ENCODE data around the gene TBPL1. TPM values are rescaled to one million over a fixed set of nuclear protein-coding genes. Genes with fewer than 3 reads are reported as not detected.

TBPL1 gene
- total and polyA plus RNA-seq, 9 of the 15 experiments (the other 6 are each of a cell fraction or from before 2014, with no cell fraction given): 78.1 to 152 (median 107) TPM

GRCh38 chr6:134029495-134030455 lies 76.8 kb downstream of the TBPL1 start (continued):
- TF ChIP-seq RCOR1 (IDR thresholded peaks at IDR 0.05; ENCODE audit: borderline replicate concordance in 1 of 2, low read depth in 2 of 2, low read length in 2 of 2): peak in 1 of 2 experiments; percentile 64; a peak in 1 of 4 replicates
- no peak for TF ChIP-seq BMI1 (IDR thresholded peaks at IDR 0.05; ENCODE audit: low read length)
- TF ChIP-seq NR2C2 (CRISPR knock-in tag; IDR thresholded peaks at IDR 0.05): no peak
- TF ChIP-seq NR2C2 (tag; IDR thresholded peaks at IDR 0.05): peak; percentile 6; the same call in 1 of the 2 replicates
- peak; percentile 32; the same call in 1 of the 2 replicates for TF ChIP-seq CXXC5 (CRISPR knock-in tag; IDR thresholded peaks at IDR 0.05)
- peak; percentile 63; the same call in 1 of the 2 replicates for TF ChIP-seq MTA3 (IDR thresholded peaks at IDR 0.05; ENCODE audit: borderline replicate concordance)
- no peak for TF ChIP-seq SMAD1 (IDR thresholded peaks at IDR 0.05; ENCODE audit: low read depth, low read length, partially characterized antibody)
- TF ChIP-seq GATA2 (CRISPR knock-in tag; IDR thresholded peaks at IDR 0.05): peak; percentile 46; the same call in 1 of the 2 replicates
- TF ChIP-seq, protein P1, sequence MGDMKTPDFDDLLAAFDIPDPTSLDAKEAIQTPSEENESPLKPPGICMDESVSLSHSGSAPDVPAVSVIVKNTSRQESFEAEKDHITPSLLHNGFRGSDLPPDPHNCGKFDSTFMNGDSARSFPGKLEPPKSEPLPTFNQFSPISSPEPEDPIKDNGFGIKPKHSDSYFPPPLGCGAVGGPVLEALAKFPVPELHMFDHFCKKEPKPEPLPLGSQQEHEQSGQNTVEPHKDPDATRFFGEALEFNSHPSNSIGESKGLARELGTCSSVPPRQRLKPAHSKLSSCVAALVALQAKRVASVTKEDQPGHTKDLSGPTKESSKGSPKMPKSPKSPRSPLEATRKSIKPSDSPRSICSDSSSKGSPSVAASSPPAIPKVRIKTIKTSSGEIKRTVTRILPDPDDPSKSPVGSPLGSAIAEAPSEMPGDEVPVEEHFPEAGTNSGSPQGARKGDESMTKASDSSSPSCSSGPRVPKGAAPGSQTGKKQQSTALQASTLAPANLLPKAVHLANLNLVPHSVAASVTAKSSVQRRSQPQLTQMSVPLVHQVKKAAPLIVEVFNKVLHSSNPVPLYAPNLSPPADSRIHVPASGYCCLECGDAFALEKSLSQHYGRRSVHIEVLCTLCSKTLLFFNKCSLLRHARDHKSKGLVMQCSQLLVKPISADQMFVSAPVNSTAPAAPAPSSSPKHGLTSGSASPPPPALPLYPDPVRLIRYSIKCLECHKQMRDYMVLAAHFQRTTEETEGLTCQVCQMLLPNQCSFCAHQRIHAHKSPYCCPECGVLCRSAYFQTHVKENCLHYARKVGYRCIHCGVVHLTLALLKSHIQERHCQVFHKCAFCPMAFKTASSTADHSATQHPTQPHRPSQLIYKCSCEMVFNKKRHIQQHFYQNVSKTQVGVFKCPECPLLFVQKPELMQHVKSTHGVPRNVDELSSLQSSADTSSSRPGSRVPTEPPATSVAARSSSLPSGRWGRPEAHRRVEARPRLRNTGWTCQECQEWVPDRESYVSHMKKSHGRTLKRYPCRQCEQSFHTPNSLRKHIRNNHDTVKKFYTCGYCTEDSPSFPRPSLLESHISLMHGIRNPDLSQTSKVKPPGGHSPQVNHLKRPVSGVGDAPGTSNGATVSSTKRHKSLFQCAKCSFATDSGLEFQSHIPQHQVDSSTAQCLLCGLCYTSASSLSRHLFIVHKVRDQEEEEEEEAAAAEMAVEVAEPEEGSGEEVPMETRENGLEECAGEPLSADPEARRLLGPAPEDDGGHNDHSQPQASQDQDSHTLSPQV (IDR thresholded peaks at IDR 0.05): peak; percentile 73
- no peak for TF ChIP-seq PCBP1 (IDR thresholded peaks at IDR 0.05; ENCODE audit: low read depth, low read length, poor library complexity, severe bottlenecking)
- no peak for TF ChIP-seq SRSF3 (IDR thresholded peaks at IDR 0.05; ENCODE audit: insufficient read depth, low read length)
- TF ChIP-seq FOXA1 (IDR thresholded peaks at IDR 0.05; ENCODE audit: borderline replicate concordance): no peak
- peak in 1 of 2 experiments; percentile 92; a peak in 2 of 4 replicates for TF ChIP-seq FOXA3 (CRISPR knock-in tag; conservative IDR thresholded peaks at IDR 0.05 in 1 of 2, IDR thresholded peaks at IDR 0.05 in 1 of 2)
- TF ChIP-seq ARID1B (IDR thresholded peaks at IDR 0.05): peak; percentile 77
- TF ChIP-seq TEAD1 (CRISPR knock-in tag; IDR thresholded peaks at IDR 0.05): 0 out of 4 replicates have a peak, but pooled peaks of 1 of the 2 experiments have one; percentile 31
- no peak for TF ChIP-seq NFATC3 (IDR thresholded peaks at IDR 0.05)
- TF ChIP-seq ARNT (IDR thresholded peaks at IDR 0.05): no peak
- TF ChIP-seq ATF3 (IDR thresholded peaks at IDR 0.05): peak; percentile 50; the same call in 1 of the 2 replicates
- no peak for TF ChIP-seq ATF3 (CRISPR knock-in tag; conservative IDR thresholded peaks at IDR 0.05)
- TF ChIP-seq NBN (IDR thresholded peaks at IDR 0.05; ENCODE audit: low read depth): peak; percentile 41; the same call in 1 of the 2 replicates
- no peak for TF ChIP-seq CREB5 (CRISPR knock-in tag; IDR thresholded peaks at IDR 0.05)

All from K562 (cell line).